Measurements from ENCODE around the gene NTN4.

GRCh38 chr12:95712269-95712668 lies 78.3 kb downstream of the NTN4 start:
- TF ChIP-seq CTCF (IDR thresholded peaks at IDR 0.05) (no peak), POLR2A (IDR thresholded peaks at IDR 0.05) (no peak), EP300 (IDR thresholded peaks at IDR 0.05) (no peak)

Data from ovary (tissue), 3 donors.